ENCODE data around the gene CCDC88C.

CCDC88C gene

GRCh38 chr14:91365552-91365951, 52.1 kb downstream of the CCDC88C start:
- peaks cover 1% of the 10 kb centered on the region for H3K36me3 ChIP-seq (ENCODE audit: insufficient read depth, low read length)
- peaks cover 80% of the 10 kb centered on the region for H4K20me1 ChIP-seq (ENCODE audit: insufficient read depth, low read length)
- no peaks in the 10 kb centered on the region for H3K27me3 ChIP-seq (ENCODE audit: insufficient read depth, low read length, poor library complexity)
- H3K27ac ChIP-seq (ENCODE audit: low read length): 0 out of 2 replicates have a peak overlapping the region, but pooled peaks have one; percentile 31
- H3K4me3 ChIP-seq (ENCODE audit: low read depth in 1 of 2, low read length in 2 of 2): no peak overlapping the region
- peaks cover 24% of the 10 kb centered on the region for H3K4me1 ChIP-seq (ENCODE audit: insufficient read depth, low read length)
- peaks cover 97% of the 10 kb centered on the region for H3K79me2 ChIP-seq (ENCODE audit: insufficient read depth, low read length)
- no peak for ATAC-seq (ENCODE audit: insufficient read depth, low read depth)
- TF ChIP-seq CTCF (IDR thresholded peaks at IDR 0.05; ENCODE audit: borderline replicate concordance, extremely low read depth, low read length, poor library complexity, severe bottlenecking): no peak
- no peak for TF ChIP-seq EZH2 (IDR thresholded peaks at IDR 0.05; ENCODE audit: borderline replicate concordance, low read depth, low read length, severe bottlenecking)
- H3K9ac ChIP-seq (ENCODE audit: low read depth, low read length): no peak overlapping the region
- H3K9me3 ChIP-seq (ENCODE audit: insufficient read depth, low read length, severe bottlenecking): no peaks in the 10 kb centered on the region
- no peak for DNase-seq
- H3K4me2 ChIP-seq (ENCODE audit: insufficient read depth, low read length): no peak overlapping the region
- no peak overlapping the region for H2AFZ ChIP-seq (ENCODE audit: low read depth, low read length)

DNA sequence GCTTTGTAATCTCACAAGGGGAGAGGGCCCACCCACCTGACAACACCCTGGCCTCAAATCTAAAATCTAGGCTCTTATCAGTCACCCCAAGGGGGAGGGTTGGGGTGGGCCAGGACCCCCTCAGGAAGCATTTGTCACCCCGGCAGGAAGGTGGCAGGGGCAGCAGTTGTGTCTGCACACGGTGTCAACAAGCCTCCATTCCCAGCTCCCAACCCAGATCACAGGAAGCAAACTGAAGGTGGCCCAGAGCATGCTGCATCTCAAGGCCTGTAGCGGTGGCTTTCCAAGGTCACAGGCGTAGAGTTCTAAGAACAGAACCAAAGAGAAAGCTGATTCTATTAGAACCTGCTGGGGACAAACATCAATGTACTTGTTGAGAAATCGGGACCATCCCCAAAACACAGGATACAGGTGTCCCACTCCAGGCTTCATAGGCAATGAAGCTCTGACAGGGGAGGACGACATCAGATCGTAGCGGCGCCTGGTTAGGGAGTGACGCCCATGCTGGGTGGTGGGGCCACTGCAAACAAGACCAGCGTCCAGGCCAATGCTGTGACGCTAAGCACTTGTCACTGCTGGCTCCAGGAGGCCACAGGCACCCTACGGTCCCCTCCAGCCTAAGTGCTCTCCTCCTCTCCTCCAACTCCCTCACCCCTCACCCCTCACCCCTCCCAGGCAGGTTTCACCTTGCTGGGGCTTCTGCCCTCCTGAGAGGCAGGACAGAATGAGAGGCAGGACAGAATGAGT, 52.9 kb downstream of the CCDC88C start:
- H3K4me3 ChIP-seq (ENCODE audit: low read depth in 1 of 2, low read length in 2 of 2): no peak overlapping the region
- no peak for ATAC-seq (ENCODE audit: insufficient read depth, low read depth)
- no peaks in the 10 kb centered on the region for H3K9me3 ChIP-seq (ENCODE audit: insufficient read depth, low read length, severe bottlenecking)
- TF ChIP-seq CTCF (IDR thresholded peaks at IDR 0.05; ENCODE audit: borderline replicate concordance, extremely low read depth, low read length, poor library complexity, severe bottlenecking): no peak
- no peak for TF ChIP-seq EZH2 (IDR thresholded peaks at IDR 0.05; ENCODE audit: borderline replicate concordance, low read depth, low read length, severe bottlenecking)
- DNase-seq: no peak
- no peak overlapping the region for H2AFZ ChIP-seq (ENCODE audit: low read depth, low read length)
- 0 out of 2 replicates have a peak overlapping the region, but pooled peaks have one; percentile 28 for H3K27ac ChIP-seq (ENCODE audit: low read length)
- H3K4me2 ChIP-seq (ENCODE audit: insufficient read depth, low read length): no peak overlapping the region
- H3K9ac ChIP-seq (ENCODE audit: low read depth, low read length): no peak overlapping the region
- peaks cover 78% of the 10 kb centered on the region for H4K20me1 ChIP-seq (ENCODE audit: insufficient read depth, low read length)
- H3K4me1 ChIP-seq (ENCODE audit: insufficient read depth, low read length): peaks cover 17% of the 10 kb centered on the region
- peaks cover 8% of the 10 kb centered on the region for H3K36me3 ChIP-seq (ENCODE audit: insufficient read depth, low read length)
- no peaks in the 10 kb centered on the region for H3K27me3 ChIP-seq (ENCODE audit: insufficient read depth, low read length, poor library complexity)
- H3K79me2 ChIP-seq (ENCODE audit: insufficient read depth, low read length): peaks cover 97% of the 10 kb centered on the region

DNA sequence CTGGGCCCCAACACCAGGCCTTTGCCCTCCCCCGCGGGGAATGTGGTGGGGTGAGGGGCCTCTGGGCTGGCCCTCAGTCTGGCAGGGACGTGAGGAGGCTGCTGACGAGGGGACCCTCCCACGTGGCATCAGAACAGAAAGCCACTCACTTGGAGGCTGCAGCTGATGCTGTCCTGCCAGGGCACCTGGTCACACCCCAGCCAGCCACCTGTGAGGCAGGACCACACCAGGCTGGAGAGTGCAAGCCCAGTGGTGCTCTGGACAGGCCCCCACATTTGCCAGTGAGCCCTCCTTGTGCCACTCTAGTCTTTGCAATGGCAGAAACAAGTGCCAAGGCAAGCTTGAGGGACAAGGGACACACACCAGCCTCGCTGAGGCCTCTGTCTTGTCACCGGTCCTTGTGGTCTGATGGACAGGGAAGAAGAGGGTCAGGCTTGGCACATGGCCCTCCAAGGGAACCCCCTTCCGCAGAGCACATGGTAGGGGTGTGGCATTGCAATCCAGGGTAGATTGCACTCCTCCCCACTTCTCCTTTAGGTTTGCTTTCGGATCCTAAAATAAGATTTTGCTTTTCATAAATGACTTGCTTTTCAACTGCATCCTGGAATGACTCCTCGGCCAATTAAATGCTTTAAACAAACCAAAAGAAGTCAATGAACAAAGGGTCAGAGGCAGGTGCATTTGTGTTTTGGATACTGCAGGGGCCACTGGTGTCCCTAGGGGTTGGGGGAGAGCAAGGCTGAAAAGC, 53.7 kb downstream of the CCDC88C start:
- Histone ChIP-seq H4K20me1 (ENCODE audit: insufficient read depth, low read length) (peaks cover 72% of the 10 kb centered on the region), H3K4me2 (ENCODE audit: insufficient read depth, low read length) (no peak overlapping the region), H3K9ac (ENCODE audit: low read depth, low read length) (no peak overlapping the region), H3K27ac (ENCODE audit: low read length) (no peak overlapping the region; the same call in 1 of the 2 replicates), H3K36me3 (ENCODE audit: insufficient read depth, low read length) (peaks cover 14% of the 10 kb centered on the region), H2AFZ (ENCODE audit: low read depth, low read length) (no peak overlapping the region), H3K4me3 (ENCODE audit: low read depth in 1 of 2, low read length in 2 of 2) (no peak overlapping the region), H3K4me1 (ENCODE audit: insufficient read depth, low read length) (peaks cover 15% of the 10 kb centered on the region), H3K9me3 (ENCODE audit: insufficient read depth, low read length, severe bottlenecking) (no peaks in the 10 kb centered on the region), H3K27me3 (ENCODE audit: insufficient read depth, low read length, poor library complexity) (no peaks in the 10 kb centered on the region), H3K79me2 (ENCODE audit: insufficient read depth, low read length) (peaks cover 95% of the 10 kb centered on the region)
- no peak for TF ChIP-seq CTCF (IDR thresholded peaks at IDR 0.05; ENCODE audit: borderline replicate concordance, extremely low read depth, low read length, poor library complexity, severe bottlenecking)
- no peak for TF ChIP-seq EZH2 (IDR thresholded peaks at IDR 0.05; ENCODE audit: borderline replicate concordance, low read depth, low read length, severe bottlenecking)
- no peak for DNase-seq
- no peak for ATAC-seq (ENCODE audit: insufficient read depth, low read depth)

Measured in DND-41 (cell line).